GM15510 (cell line): ENCODE data around the gene FOSB.

Source experiments
- POLR2A ChIP-seq: IDR thresholded peaks from 3 replicates; pipeline ENCODE4 v1.6.1; 2011; ENCODE audit warnings: borderline replicate concordance; ENCODE audit not compliant: insufficient read length; ENCODE audit errors: extremely low read depth

The FOSB gene

GRCh38 chr19:45484273-45484945, 16.6 kb downstream of the FOSB start:
- no peak for TF ChIP-seq POLR2A

- no peak for TF ChIP-seq POLR2A
These were observed 17.7 kb downstream of the FOSB start for GRCh38 chr19:45485305-45486077.

- no peak for TF ChIP-seq POLR2A
These were observed 20.9 kb downstream of the FOSB start for GRCh38 chr19:45488708-45489107.

- no peak for TF ChIP-seq POLR2A
These were observed 21.5 kb downstream of the FOSB start for GRCh38 chr19:45489216-45489855.

GRCh38 chr19:45492137-45492626, 24.4 kb downstream of the FOSB start:
- no peak for TF ChIP-seq POLR2A

GRCh38 chr19:45492627-45493470, 25.1 kb downstream of the FOSB start:
- TF ChIP-seq POLR2A, result peak; percentile 21

DNA sequence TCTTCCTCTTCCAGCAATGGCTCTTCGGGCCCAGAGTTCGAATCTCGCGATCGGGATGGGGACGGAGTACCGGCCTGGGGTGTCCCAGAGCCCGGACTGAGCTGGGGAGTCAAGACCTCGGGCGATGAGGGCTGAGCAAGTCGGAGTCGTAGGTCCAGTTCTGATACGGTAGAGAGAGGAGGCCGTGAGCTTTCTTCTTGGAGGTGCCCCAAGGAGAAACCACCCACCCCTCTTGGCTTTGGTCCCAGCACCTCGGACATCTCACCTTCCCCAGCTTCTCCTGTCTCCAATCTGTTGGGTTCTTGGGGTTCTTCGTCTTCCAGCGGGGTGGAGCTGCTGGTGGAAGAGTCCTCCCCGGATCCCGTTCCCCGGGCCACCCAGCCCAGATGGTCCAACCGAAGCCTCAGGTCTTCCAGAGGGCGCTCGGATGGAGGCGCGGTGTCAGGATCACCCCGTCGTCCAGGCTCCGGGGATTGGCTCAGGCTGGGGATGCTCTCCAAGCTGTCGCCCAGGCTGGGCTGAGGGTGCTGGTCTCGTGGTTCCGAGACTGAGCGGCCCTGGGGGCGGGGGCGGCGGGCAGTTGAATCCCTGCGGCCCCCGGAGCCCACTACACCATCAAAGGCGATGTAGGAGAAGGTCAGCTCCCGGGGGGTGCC, 26.6 kb downstream of the FOSB start:
- no peak for TF ChIP-seq POLR2A

GRCh38 chr19:45495178-45495577, 27.4 kb downstream of the FOSB start:
- no peak for TF ChIP-seq POLR2A

- no peak for TF ChIP-seq POLR2A
These were observed 28.7 kb downstream of the FOSB start for GRCh38 chr19:45496349-45496953.

DNA sequence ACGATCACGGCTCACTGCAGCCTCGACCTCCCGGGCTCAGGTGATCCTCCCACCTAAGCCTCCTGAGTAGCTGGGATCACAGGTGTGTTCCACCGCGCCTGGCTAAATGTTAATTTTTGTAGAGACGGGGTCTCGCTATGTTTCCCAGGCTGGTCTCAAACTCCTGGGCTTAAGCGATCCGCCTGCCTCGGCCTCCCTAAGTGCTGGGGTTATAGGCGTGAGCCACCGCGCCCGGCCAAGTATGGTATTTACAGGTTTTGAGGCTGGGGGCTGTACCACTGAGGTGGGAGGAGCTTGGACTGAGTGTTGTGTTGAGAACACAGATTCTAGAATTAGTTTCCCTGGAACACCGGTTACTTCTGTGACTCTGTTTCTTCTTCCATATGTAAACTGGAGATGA, 30.0 kb downstream of the FOSB start:
- TF ChIP-seq POLR2A, result no peak

- TF ChIP-seq POLR2A, result peak; percentile 16
These were observed 30.8 kb downstream of the FOSB start, which contains the start of gene PPM1N for GRCh38 chr19:45498411-45499195. TSS of gene PPM1N (plus strand) at chr19:45498443. CDS start at chr19:45498473, 30 bp downstream.

GRCh38 chr19:45499196-45500180, 31.7 kb downstream of the FOSB start:
- TF ChIP-seq POLR2A, result peak; percentile 34
